NCI-H526 treated with DMSO at 0.1 percent for 48 hours (cell line): ENCODE results near the gene STX17.
A peak's percentile ranks its signal among the peaks of the same experiment; 100 is the strongest.
"Not testable (repeated sequence)": the region's sequence is repeated elsewhere in the genome, so short reads cannot be mapped to it uniquely, and the experiment has no call there.

Experiments used
- DNase-seq: peaks from one replicate; lab custom pipeline; 2025; lab: John Stamatoyannopoulos, UW

Gene STX17

DNA sequence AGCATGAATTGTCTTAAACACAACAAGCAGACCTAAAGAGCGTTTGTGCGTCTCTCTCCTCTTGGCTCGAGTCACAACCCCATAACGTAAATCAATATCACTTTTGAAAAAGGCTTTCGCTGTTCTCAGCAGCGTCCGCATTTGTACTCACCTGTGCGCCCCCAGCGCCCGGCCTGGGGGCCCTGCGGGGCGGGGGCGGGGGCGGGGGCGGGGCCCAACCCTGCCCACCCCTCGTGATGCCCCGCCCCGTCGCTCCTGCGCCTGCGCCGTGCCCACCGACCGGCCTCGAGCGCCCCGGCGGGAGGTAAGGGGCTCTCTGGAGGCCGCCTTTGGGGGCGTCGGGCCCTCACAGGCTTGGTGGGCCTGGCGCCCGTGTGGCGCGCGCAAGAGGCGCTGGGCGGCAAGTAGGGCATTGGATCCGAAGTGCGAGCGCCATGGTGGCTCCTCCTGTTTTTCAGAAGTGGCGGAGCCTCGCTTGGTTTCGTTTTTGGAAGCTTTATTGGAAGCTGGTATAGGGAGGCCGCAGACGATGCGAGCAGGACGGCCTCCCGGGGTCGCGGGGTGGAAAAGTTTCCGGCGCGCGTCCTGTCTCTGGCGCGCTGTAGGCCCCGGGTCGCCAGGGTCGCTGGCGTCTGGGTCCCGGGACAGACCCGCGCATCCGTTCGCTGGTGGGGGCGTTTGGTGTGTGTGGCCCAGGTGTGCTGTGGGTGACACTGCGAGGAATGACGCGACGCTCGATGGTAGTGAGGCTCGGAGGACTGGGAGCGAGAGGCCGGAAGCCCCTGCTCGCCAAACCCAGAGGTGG lies at the start of gene STX17:
Gene STX17, plus strand, starts transcription at position 252 of the 805 bp plus-strand sequence. CDS start 8,586 bp downstream, outside the sequence.
- peak; percentile 43 for DNase-seq

DNA sequence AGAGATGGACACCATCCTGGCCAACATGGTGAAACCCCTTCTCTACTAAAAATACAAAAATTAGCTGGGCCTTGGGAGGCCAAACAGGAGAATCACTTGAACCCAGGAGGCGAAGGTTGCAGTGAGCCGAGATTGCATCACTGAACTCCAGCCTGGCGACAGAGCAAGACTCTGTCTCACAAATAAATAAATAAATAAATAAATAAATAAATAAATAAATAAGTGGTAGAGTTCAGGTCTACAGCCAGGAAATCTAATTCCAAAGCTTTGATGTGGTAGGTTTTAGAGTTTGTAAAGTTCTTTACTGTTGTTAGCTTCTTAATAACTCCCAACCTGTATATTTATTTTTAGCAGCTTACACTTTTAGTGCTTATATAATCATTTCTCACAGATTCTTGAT lies 48.9 kb upstream of the STX17 start:
- DNase-seq = not testable (repeated sequence)

DNA sequence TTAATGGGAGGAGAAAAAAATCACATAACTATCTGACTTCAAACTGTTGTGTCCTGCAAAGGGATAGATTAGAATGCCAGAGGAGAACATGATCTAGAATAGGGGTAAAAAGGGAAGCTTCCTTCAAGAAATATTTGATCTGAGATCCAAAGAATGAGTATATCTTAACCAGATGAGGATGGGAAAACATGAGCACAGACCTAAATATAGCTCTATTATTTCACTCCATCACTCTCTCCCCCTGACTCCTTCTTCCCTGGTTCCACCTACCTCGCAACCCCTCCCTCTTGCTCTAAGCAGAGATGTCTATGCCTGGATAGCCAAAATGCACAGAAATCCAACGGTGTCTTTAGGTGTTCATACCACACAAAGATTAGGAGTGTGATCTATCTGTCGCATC lies 48.4 kb upstream of the STX17 start:
- no peak for DNase-seq

DNA sequence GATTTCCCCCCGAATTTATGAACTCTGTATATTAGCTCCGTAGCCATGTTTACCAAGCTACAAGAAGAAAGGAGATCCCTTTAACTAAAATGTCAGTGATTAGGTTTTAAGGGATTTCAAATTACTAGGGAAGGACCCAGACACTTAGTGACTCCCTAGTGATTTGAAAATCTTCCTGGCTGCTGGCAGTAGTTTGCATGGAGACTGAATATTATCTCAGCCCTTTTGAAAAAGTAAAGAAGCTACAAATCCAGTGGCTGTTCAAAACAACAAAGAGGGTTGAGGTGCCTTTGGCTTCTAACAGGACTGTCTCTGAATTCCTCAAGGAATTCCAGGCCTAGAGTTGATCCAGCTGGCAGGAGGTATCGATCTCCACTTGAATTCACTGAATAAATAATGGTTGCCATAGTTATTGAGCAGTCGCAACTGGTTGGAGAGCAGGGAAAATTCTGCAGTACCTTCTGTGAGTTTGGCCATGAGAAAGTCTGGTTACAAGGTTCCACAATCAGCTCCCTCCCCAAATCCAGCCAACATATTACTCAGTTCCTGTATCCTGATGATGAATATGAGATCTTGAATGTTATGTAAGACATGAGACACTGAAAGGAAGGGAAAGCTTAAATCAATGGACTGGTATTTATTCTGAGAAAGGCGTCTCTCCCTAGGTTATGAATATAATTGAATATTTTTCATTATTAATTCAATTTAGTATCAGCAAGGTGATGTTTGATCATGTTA lies 47.0 kb upstream of the STX17 start:
- DNase-seq = peak; percentile 16

DNA sequence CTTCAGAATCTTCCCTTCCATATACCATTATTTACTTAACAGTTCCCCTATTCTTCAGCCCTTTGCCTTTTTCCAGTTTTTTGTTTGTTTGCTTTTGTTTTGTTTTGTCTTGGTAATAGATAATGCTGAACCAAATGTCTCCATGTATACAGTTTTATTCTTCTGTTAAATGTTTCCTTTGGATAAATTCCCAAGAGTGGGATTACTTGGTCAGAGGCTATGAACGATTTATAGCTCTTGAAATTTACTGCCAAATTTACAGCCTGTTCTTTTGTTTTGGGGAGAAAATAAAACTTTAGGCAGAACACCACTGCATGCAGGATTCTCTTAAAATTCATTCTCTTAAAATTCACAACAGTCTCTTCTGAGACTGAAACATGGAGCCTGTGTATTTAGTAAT lies 46.2 kb upstream of the STX17 start:
- no peak for DNase-seq

DNA sequence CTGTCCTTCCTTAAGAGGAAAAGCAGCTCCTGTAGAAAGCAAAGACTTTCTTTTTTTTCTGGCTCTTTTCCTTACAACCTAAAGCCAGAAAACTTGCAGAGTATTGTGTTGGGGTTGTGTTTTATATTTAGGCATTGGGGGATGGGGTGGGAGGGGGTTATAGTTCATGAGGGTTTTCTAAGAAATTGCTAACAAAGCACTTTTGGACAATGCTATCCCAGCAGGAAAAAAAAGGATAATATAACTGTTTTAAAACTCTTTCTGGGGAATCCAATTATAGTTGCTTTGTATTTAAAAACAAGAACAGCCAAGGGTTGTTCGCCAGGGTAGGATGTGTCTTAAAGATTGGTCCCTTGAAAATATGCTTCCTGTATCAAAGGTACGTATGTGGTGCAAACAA lies 42.5 kb upstream of the STX17 start:
- DNase-seq = no peak

DNA sequence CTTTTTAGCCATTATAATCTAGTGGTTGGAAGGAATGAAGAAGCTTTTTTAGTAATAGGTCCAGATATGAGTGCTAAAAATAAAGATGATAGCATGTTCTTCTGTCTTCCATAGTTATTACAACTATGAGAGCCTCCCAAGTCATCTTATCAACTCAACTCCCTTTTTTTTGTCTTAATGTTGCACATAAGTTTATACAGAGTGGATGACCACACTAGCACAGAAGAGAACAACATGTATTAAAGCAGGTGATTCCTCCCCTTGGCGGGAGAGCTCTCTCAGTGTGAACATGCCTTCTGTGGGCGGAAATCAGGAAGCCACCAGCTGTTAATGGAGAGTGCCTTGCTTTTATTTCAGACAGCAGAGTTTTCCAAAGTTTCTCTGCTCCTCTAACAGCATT lies 40.1 kb upstream of the STX17 start:
- DNase-seq = peak; percentile 12

DNA sequence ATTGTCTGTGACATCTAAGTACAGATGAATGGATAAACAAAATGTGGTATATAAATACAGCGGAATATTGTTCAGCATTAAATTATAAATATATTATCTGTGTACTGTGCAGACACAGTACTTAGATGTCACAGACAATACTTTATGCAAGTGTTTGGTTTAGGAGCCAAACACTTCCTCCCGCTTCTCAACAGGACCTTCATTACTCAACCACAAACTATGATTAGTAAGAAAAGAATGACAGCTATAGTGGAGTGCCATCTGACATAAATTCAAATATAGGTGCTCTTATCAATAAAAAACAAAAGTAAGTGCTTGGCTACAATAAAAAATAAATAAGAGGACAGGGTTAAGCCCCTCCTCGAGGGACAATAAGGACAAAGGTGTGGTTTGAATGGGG lies 38.9 kb upstream of the STX17 start:
- DNase-seq = no peak

DNA sequence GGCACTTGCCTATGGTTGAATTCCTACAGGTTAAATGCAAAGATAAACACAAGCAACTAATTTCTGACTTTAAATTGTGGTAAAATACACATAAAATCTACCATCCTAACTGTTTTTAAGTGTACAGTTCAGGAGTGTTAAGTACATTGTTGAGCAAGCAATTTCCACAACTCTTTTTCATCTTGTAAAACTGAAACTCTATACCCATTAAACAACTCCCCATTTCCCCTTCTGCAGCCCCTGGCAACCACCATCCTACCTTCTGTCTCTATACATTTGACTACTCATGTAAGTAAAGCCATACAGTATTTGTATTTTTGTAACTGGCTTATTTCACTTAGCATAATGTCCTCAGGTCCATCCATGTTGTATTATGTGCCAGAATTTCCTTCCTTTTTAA lies 38.5 kb upstream of the STX17 start:
- no peak for DNase-seq

DNA sequence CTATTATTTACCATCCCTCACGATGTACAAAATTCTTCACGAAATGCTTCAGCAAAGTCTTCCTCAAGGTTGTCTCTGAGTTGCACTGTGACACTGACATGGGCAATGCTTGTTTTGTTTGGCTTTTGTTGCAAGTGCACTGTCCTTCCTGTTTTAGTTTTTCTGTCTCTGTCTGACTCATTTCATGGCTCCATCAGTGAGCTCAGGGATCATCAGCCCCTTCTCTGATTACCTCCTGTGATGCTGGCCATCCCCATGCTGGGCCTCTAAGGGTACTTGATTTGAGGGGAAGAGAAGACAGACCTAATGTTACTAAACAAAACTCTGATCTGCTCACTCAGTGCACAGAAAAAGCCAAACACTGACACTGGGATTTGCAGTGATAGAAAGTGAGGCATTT lies 37.6 kb upstream of the STX17 start:
- no peak for DNase-seq

DNA sequence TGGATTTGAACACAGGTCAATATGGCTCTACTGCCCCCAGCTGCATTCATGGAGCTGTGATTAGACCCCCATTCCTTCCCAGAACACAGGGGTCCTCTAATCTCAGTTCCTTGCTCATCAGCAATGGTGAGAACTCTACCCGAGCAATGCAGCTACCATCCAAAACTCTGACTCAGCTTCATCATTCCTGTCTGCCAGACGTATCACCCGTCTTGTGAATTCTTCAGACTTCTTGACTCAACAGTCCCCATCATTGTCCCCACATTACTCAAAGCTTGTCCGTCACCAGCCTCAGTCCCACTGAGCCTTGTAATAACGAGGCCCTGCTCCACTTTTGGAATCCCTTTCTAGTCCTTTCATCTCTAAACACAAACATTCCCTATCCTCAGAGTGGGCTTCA lies 36.3 kb upstream of the STX17 start:
- DNase-seq = no peak

DNA sequence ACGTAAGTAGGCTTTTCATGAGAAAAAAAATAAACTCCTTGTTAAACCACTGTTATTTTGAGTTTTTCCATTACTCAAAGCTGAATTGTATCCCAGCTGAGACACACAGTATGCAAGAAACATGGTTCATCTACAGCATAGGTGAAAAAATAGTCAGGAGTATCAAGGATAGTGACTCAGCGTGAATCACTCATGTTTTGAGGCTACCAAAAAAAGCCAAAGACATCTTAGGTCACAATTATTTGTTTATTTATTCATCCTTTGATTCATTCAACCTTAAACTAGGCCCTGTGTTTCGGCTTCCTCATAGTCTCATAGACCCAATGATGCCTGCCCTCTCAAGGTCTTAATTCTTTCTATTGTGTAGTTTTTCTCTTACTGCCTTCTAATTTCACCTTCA lies 32.9 kb upstream of the STX17 start:
- DNase-seq = no peak

DNA sequence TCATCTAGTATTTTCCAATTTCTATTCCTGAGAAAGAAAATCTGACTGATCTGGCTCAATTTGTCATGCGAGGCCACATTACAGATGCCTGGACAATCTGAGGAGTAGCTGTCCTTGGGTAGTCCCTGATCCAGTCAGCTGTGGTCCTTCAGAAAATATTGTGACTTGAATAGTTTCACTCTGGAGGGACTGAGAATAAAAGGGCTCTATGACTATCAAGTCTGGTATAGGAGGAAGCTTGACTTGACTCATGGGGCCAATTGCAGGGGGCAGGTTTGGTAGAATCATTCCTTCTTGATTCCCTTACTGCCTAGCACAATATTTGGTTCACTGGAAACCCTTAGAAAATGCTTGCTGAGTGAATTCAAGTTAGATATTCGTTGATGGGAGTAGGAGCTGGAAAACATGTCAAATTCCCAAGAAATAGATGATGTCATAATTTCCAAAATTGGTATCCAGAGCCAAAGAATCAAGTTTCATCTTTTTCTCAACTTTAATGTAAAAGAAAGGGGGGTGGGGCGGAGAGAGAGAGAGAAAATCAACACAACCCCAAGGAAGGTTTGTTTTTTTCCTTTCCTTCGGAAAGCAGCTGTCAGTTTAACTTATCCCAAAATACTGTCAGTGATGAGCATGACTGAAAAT lies 32.4 kb upstream of the STX17 start:
- no peak for DNase-seq

DNA sequence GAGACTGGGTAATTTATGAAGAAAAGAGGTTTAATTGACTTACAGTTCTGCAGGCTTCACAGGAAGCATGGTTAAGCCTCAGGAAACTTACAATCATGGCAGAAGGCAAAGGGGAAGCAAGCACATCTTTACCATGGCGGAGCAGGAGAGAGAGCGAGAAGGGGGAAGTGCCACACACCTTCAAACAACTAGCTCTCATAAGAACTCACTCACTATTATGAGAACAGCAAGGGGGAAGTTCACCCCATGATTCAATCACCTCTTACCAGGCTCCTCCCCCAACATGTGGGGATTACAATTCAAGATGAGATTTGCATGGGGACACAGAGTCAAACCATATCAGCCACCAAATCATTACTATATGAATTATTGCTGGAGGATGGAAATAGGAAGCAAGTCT lies 30.3 kb upstream of the STX17 start:
- DNase-seq = no peak

DNA sequence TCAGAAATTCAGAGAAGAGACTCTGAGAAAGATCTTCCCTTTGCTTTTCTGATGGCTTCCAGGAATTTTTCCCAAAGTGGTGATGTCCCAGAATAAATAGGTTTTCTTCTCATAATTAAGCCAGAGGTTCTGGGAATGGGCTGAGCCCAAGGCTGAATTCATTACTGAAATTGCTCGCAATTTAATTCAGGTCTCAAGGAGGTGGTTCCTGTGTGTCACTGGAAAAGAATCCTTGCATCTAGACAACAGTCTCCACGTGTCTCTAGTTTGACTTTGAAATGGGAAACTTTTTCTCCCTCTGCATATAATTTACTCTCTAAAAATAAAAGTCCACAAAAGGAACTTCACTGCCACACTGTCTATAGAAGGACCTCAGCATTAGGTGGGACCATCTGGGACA lies 27.8 kb upstream of the STX17 start:
- no peak for DNase-seq

DNA sequence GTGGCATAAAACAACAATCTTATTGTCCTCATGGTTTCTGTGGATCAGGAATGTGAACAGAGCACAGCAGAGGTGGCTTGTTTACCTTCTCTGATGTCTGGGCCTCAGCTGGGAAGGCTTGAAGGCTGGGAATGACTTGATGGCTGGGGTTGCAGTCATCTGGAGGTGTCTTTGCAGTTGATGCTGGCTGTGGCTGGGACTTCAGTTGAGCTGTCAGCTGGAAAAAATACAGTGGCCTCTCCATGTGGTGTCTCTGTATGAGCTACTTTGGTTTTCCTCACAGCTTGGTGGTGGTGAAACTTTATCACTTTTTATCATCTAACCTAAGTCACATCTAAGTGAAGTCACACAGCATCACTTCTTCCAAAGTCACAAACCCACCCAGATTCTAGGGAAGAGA lies 24.7 kb upstream of the STX17 start:
- DNase-seq = no peak

DNA sequence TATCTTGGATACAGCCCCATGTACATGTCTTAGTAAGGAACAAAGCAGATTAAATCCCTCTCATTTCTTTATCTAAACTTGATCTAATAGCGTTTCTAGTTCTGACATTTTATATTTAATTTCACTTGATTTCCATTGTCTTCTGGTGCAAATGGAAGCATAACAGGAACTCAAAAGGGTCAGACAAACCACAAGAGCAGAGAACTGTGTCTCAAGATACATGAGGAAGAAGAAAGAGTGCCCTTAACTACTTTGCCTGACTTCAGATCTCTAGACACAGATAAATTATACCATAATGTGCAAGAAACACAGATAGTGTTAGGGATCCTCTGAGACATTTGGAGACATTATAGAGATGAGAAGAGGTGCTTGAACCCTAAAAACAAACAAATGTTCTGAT lies 20.7 kb upstream of the STX17 start:
- DNase-seq = no peak

DNA sequence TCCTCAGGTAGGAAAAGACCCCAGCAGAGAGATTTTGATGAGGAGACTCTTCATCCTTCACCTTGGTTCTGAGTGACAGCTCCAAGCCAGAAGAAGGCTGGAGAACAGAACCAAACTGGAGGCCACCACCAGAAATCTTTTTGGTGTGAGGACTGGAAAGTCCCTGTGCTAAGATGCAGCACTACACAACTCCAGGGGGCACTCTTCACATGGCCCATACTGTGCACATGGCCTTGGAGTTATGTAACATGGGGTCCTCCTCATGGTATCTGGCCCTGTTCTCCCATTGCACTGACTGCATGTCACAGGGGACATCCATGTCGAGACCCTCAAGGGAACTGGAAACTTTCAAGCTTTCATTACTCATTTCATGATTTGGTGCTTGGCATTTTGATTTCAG lies 17.3 kb upstream of the STX17 start:
- DNase-seq = no peak

DNA sequence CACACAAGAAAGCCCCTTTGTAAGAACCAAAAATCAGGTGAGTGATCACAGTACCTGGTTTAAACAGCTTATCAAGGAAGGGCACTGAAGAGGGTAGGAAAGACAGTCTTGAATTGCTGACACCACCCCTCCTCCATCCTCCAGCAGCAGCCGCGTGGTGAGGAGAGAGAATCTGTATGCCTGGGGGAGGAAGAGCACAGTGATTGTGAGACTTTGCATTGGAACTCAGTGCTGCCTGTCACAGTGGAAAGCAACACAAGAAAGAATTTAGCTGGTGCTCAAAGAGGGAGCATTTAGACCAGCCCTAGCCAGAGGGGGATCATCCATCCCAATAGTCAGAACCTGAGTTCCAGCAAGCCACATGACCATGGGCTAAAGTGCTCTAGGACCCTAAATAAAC lies 11.6 kb upstream of the STX17 start:
- DNase-seq = no peak

DNA sequence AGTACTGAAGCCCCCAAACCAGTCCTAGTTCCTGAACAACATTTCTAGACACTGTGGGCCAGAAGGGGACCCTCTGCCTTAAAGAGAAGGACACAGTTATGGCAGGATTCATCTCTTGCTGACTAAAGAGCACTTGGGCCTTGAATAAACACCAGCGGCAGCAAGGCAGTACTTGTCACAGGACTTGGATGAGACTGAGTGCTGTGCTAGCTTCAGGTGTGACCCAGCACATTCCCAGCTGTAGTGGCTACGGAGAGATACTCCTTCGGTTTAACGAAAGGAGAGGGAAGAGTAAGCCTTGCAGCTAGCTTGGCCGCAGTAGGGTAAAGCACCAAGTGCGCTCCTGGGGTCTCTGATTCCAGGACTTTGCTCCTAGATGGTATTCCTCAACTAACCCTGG lies 10.9 kb upstream of the STX17 start:
- no peak for DNase-seq

DNA sequence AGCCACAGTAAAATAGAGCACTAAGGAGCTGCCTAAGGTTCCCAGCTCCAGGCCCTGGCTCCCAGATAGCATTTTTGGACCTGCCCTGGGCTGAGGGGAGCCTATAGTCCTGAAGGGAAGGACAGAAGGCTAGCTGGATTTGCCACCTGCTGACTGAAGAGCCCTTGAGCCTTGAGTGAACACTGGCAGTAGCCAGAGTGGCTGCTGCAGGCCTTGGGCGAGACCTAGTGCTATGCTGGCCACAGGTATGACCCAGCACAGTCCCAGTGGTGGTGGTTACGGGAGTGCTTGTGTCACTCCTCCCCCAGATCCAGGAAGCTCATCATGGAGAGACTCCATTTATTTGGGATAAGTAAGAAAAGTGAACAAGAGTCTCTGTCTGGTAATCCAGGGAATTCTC lies 10.3 kb upstream of the STX17 start:
- DNase-seq = no peak

DNA sequence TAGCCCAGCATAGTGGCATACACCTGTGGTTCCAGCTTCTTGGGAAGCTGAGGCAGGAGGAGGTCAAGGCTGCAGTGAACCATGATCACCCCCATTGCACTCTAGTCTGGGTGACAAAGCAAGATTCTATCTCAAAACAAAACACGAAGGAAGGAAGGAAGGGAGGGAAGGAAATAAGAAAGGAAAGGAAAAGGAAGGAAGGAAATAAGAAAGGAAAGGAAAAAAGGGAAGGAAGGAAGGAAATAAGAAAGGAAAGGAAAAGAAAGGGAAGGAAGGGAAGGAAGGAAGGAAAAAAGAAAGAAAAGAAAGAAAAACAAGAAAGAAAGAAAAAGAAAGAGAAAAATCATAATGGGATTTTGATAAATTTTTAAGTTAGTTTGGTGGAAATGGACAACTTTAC lies 3.1 kb upstream of the STX17 start:
- DNase-seq = no peak

DNA sequence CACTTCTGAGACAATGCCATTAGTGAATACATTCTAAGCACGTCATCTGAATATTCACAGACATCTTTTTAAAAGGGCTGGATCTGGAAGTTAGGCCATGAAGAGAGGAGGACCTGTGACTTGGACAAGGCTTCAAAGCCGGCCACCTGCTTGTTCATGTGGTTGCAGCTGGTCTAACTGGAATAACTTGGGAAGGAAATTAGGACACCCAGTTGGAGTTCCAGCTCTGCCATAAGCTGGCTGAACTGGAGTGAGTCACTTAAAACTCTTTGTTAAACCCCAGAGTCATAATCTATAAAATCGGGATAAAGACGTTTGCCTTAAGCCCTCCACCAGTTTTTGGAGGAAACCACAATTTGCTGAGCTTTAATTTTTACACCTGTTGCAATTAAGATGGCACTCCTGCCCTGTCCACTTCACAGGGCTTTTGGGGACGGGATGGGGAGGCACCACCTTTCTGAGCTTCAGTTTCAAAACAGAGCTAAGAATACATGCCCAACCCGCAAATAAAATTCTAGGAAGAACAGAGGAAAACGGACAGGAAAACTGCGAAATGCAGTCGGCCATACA lies 536 bp upstream of the STX17 start:
- DNase-seq = peak; percentile 3
